GM12878 (cell line): Measurements from ENCODE around the gene ZNF532. TPM values are rescaled to one million over a fixed set of nuclear protein-coding genes. Genes with fewer than 3 reads are reported as not detected.

Source experiments
- ATAC-seq: fragments of 200-7000 bp; cut with Tn5 transposase; 3 replicates; pipeline ENCODE4 v1.9.1; 2020; ENCODE audit warnings: mild to moderate bottlenecking, moderate library complexity
- BruUV-seq: library from RNA; stranded (reverse); fragments of 400-500 nt; replicated peaks from 2 replicates; lab custom pipeline; 2021; lab: Mats Ljungman, UMichigan
- CTCF ChIA-PET: fragments of 300-600 bp; sonication (Branson Sonifier 250); formaldehyde crosslinking; extraction: SDS; loops from one replicate; lab custom pipeline; 2021; ENCODE audit warnings: inconsistent platforms; lab: Yijun Ruan, JAX
- POLR2A ChIA-PET: fragments of 350-600 bp; formaldehyde crosslinking; extraction: SDS; loops from one replicate; lab custom pipeline; 2021; ENCODE audit warnings: inconsistent platforms; lab: Charles Lee
- RAD21 ChIA-PET: fragments of 300-600 bp; sonication (Branson Sonifier 250); formaldehyde crosslinking; loops from one replicate; lab custom pipeline; 2023; ENCODE audit warnings: antibody characterized with exemption; ENCODE audit not compliant: unreplicated experiment; lab: Charles Lee
- SMC1A ChIA-PET: fragments of 300-600 bp; sonication (Branson Sonifier 250); formaldehyde crosslinking; loops from one replicate; lab custom pipeline; 2023; ENCODE audit not compliant: unreplicated experiment, uncharacterized antibody; lab: Charles Lee
- DNase-seq: peaks from one replicate; pipeline ENCODE4 v3.0.0-alpha.2; 2011; ENCODE audit warnings: low read depth, low spot score
- FAIRE-seq: peaks from 3 replicates; lab custom pipeline; 2011; peaks lifted over from hg19 to GRCh38; lab: Jason Lieb, UNC
- H2AFZ ChIP-seq: 2 replicates; pipeline ENCODE4 v1.6.0; 2011; ENCODE audit warnings: low read depth, low read length, control low read depth; ENCODE audit not compliant: control insufficient read depth
- H3K27ac ChIP-seq: 2 replicates; pipeline ENCODE4 v1.5.1; 2011; ENCODE audit warnings: control low read depth; ENCODE audit not compliant: control insufficient read depth, insufficient read depth
- H3K27me3 ChIP-seq, 2 experiments: replicated peaks in 1 of 2; 2 replicates each; pipeline versions ENCODE4 v1.6.0 to v1.6.1; 2011; ENCODE audit warnings: low read length in 1 of 2; ENCODE audit not compliant: control insufficient read depth in 2 of 2, insufficient read depth in 2 of 2
- H3K36me3 ChIP-seq, 2 experiments: 2 replicates each; pipeline ENCODE4 v1.5.1; 2011; ENCODE audit warnings: low read length in 1 of 2; ENCODE audit not compliant: control insufficient read depth in 2 of 2, insufficient read depth in 2 of 2
- H3K4me1 ChIP-seq: 2 replicates; pipeline ENCODE4 v1.6.1; 2011; ENCODE audit warnings: mild to moderate bottlenecking, low read length, moderate library complexity, mixed read lengths; ENCODE audit not compliant: control insufficient read depth, insufficient read depth
- H3K4me2 ChIP-seq: 2 replicates; pipeline ENCODE4 v1.6.0; 2011; ENCODE audit warnings: control low read depth; ENCODE audit not compliant: control insufficient read depth, insufficient read depth
- H3K4me3 ChIP-seq: fragments of 200-600 bp; sonication (generic); 2 replicates; pipeline ENCODE4 v1.5.1; 2016
- H3K79me2 ChIP-seq: 2 replicates; pipeline ENCODE4 v1.6.0; 2011; ENCODE audit warnings: low read length; ENCODE audit not compliant: control insufficient read depth, insufficient read depth
- H3K9ac ChIP-seq: 2 replicates; pipeline ENCODE4 v1.8.0; 2011; ENCODE audit warnings: low read length, control low read depth, mixed read lengths; ENCODE audit not compliant: control insufficient read depth, insufficient read depth
- H3K9me3 ChIP-seq: replicated peaks from 3 replicates; pipeline ENCODE4 v1.5.1; 2011; ENCODE audit warnings: mild to moderate bottlenecking, low read length; ENCODE audit not compliant: control insufficient read depth, insufficient read depth
- H4K20me1 ChIP-seq: 2 replicates; pipeline ENCODE4 v1.6.0; 2011; ENCODE audit not compliant: control insufficient read depth, insufficient read depth
- ELK1 ChIP-seq: IDR thresholded peaks from 2 replicates; pipeline ENCODE4 v1.6.1; 2012; ENCODE audit warnings: low read depth, low read length, improper control_type of control experiment
- FOXM1 ChIP-seq: IDR thresholded peaks from 2 replicates; pipeline ENCODE4 v1.6.1; 2012; ENCODE audit warnings: low read depth, mild to moderate bottlenecking, inconsistent platforms, low read length, moderate library complexity
- GABPA ChIP-seq: IDR thresholded peaks from 2 replicates; pipeline ENCODE4 v1.6.1; 2014; ENCODE audit warnings: antibody characterized with exemption, low read depth, mild to moderate bottlenecking, inconsistent platforms
- HSF1 ChIP-seq: fragments of 150-350 bp; IDR thresholded peaks from 2 replicates; pipeline ENCODE4 v1.6.1; 2014; ENCODE audit warnings: mild to moderate bottlenecking, low read depth, low read length
- KAT2A ChIP-seq: conservative IDR thresholded peaks from 2 replicates; pipeline ENCODE4 v1.6.1; 2011; ENCODE audit warnings: low read depth, low read length; ENCODE audit not compliant: control insufficient read depth
- MTA2 ChIP-seq: fragments of 450-650 bp; IDR thresholded peaks from 2 replicates; pipeline ENCODE4 v1.6.1; 2016; ENCODE audit warnings: low read depth, mild to moderate bottlenecking, moderate library complexity
- NBN ChIP-seq: fragments of 450-650 bp; IDR thresholded peaks from 2 replicates; pipeline ENCODE4 v1.6.1; 2016
- PAX5 ChIP-seq: IDR thresholded peaks from 2 replicates; pipeline ENCODE4 v1.6.1; 2011; ENCODE audit warnings: low read depth, low read length, borderline replicate concordance
- RAD51 ChIP-seq: fragments of 450-650 bp; IDR thresholded peaks from 2 replicates; pipeline ENCODE4 v1.6.1; 2016; ENCODE audit warnings: moderate library complexity, mild to moderate bottlenecking, inconsistent platforms
- RBBP5 ChIP-seq: fragments of 200-600 bp; sonication (generic); conservative IDR thresholded peaks from 2 replicates; pipeline ENCODE4 v1.6.1; 2016
- TCF12 ChIP-seq: IDR thresholded peaks from 2 replicates; pipeline ENCODE4 v1.6.1; 2011; ENCODE audit warnings: low read depth, mild to moderate bottlenecking, low read length
- WRNIP1 ChIP-seq: IDR thresholded peaks from 2 replicates; pipeline ENCODE4 v1.6.1; 2011; ENCODE audit warnings: low read depth, low read length, improper control_type of control experiment, borderline replicate concordance
- YY1 ChIP-seq: IDR thresholded peaks from 2 replicates; pipeline ENCODE4 v1.6.1; 2011; ENCODE audit warnings: low read depth, mild to moderate bottlenecking, low read length
- ZNF207 ChIP-seq: fragments of 450-650 bp; IDR thresholded peaks from 2 replicates; pipeline ENCODE4 v1.6.1; 2014; ENCODE audit warnings: antibody characterized with exemption, mild to moderate bottlenecking, borderline replicate concordance
- WGBS: methylation state at CpG from one replicate; pipeline ENCODE4 v1.1.6; 2016; ENCODE audit warnings: low lambda C conversion rate; ENCODE audit not compliant: insufficient replicate concordance, insufficient coverage; ENCODE audit errors: missing lambda C conversion rate; 5-methylcytosine and 5-hydroxymethylcytosine counted together
- in situ Hi-C: fragments of 300-500 bp; cut with MboI; formaldehyde crosslinking; loops from 9 replicates; pipeline ENCODE4 v1.14.3; 2018; ENCODE audit warnings: mixed read lengths
- intact Hi-C: fragments of 100-400 bp; cut with micrococcal nuclease; formaldehyde crosslinking; loops from one replicate; pipeline ENCODE4 v1.14.2; 2022; ENCODE audit not compliant: unreplicated experiment
- polyA plus RNA-seq, 11 experiments: library from polyadenylated mRNA; depleted of rRNA in 4 of 11; unstranded in 6 of 11; stranded (reverse) in 5 of 11; fragments of >200 nt; fragmentation: Nextera tagmentation in 4 of 11; fragmentation: Illumina TruSeq in 1 of 11; extraction: Ambion mirVana in 4 of 11; extraction: Trizol in 1 of 11; gene quantifications; 1 replicate in 1 of 11; 2 replicates in 10 of 11; pipeline versions ENCODE4 v1.2.1 to v1.2.3, GENCODE V29; 2011 to 2016; ENCODE audit warnings: inconsistent platforms in 2 of 11, missing spikeins in 2 of 11, low read depth in 1 of 11
- total RNA-seq, 4 experiments: library from RNA; depleted of rRNA in 3 of 4; stranded (reverse); fragments of >200 nt in 3 of 4; fragmentation: Illumina TruSeq in 1 of 4; extraction: Trizol in 1 of 4; gene quantifications; 2 replicates each; pipeline versions ENCODE4 v1.2.1 to v1.2.3, GENCODE V29; 2013 to 2021

Gene ZNF532
- total and polyA plus RNA-seq, 10 of the 15 experiments (the other 5 are each of a cell fraction or from before 2014, with no cell fraction given): 0.44 to 3.4 (median 1.4) TPM

- RAD21 ChIA-PET: no interaction called here
- WGBS: 58% methylated on average over 12 of the region's 12 CpGs
- POLR2A ChIA-PET: interaction anchor here (0.6 kb wide), 1 partner anchor 165 kb away, joined by 3 read pairs; no protein-coding TSS in a partner anchor
- Histone ChIP-seq H4K20me1 (no peaks in the 10 kb centered on the region), H3K4me1 (no peaks in the 10 kb centered on the region), H3K9me3 (no peaks in the 10 kb centered on the region), H3K36me3 (no peaks in the 10 kb centered on the region), H3K79me2 (no peaks in the 10 kb centered on the region), H3K4me3 (no peak overlapping the region), H3K4me2 (no peak overlapping the region), H2AFZ (no peak overlapping the region), H3K27ac (no peak overlapping the region), H3K9ac (no peak overlapping the region), H3K27me3 (no peaks in the 10 kb centered on the region)
- TF ChIP-seq RBBP5: no peak
- no peak for TF ChIP-seq GABPA
- no peak for TF ChIP-seq FOXM1
- in situ Hi-C loops (no loop called here), intact Hi-C loops (no loop called here)
- CTCF ChIA-PET: no interaction called here
- SMC1A ChIA-PET: no interaction called here
- FAIRE-seq (no peak), ATAC-seq (no peak), DNase-seq (no peak)
- BruUV-seq: no TSS peak
Measured at GRCh38 chr18:59026831-59027410, 162.2 kb downstream of the ZNF532 start.

GRCh38 chr18:59029663-59030429 is 165.2 kb downstream of the ZNF532 start:
- RAD21 ChIA-PET: no interaction called here
- FAIRE-seq: no peak

More at GRCh38 chr18:59029663-59030429, 165.2 kb downstream of the ZNF532 start:
- no peak overlapping the region for H2AFZ ChIP-seq
- WGBS: 67% methylated on average over 23 of the region's 23 CpGs
- ATAC-seq: no peak
- no peak overlapping the region for H3K27ac ChIP-seq
- ChIA-PET POLR2A (interaction anchor here (0.7 to 1.1 kb wide), 2 partner anchors 7 to 10 kb away, joined by 3 to 6 read pairs; no protein-coding TSS in a partner anchor), CTCF (interaction anchor here (1.0 kb wide), 1 partner anchor 41 kb away, joined by 4 read pairs; no protein-coding TSS in a partner anchor), SMC1A (no interaction called here)
- no TSS peak for BruUV-seq
- H3K9me3 ChIP-seq: no peaks in the 10 kb centered on the region
- no peak overlapping the region for H3K4me2 ChIP-seq
- DNase-seq: no peak
- intact Hi-C loops (no loop called here), in situ Hi-C loops (no loop called here)
- no peaks in the 10 kb centered on the region for H4K20me1 ChIP-seq
- H3K4me1 ChIP-seq: no peaks in the 10 kb centered on the region
- H3K79me2 ChIP-seq: no peaks in the 10 kb centered on the region
- H3K4me3 ChIP-seq: no peak overlapping the region
- no peak for TF ChIP-seq RAD51
- TF ChIP-seq ZNF207: no peak
- TF ChIP-seq HSF1: no peak
- TF ChIP-seq WRNIP1: no peak
- no peak for TF ChIP-seq PAX5
- no peak for TF ChIP-seq ELK1
- no peak for TF ChIP-seq MTA2
- no peak for TF ChIP-seq TCF12
- TF ChIP-seq KAT2A: no peak
- TF ChIP-seq YY1: no peak
- no peak for TF ChIP-seq NBN
- no peak overlapping the region for H3K9ac ChIP-seq
- H3K36me3 ChIP-seq: no peaks in the 10 kb centered on the region
- H3K27me3 ChIP-seq: no peaks in the 10 kb centered on the region
